Measurements from ENCODE around the gene SWI5.

GRCh38 chr9:128226412-128226801 lies 49.7 kb upstream of the SWI5 start:
- TF ChIP-seq POLR2AphosphoS5 (IDR thresholded peaks at IDR 0.05) (no peak), CTCF (IDR thresholded peaks at IDR 0.05) (no peak), POLR2A (IDR thresholded peaks at IDR 0.05) (no peak)
